M059J (cell line): Measurements from ENCODE around the gene MINDY1. TPM values are rescaled to one million over a fixed set of nuclear protein-coding genes. Genes with fewer than 3 reads are reported as not detected.

ENCODE experiments used
- DNase-seq: peaks from one replicate; pipeline ENCODE4 v3.0.0-alpha.2; 2012; ENCODE audit warnings: low read depth
- total RNA-seq: library from RNA; depleted of rRNA; stranded (reverse); fragments of >200 nt; shearing (Covaris generic); gene quantifications from 2 replicates; pipeline ENCODE4 v1.2.3, GENCODE V29; 2014; rRNA removed

The MINDY1 gene
- 7.0 and 8.9 TPM in 2 replicates for total RNA-seq

DNA sequence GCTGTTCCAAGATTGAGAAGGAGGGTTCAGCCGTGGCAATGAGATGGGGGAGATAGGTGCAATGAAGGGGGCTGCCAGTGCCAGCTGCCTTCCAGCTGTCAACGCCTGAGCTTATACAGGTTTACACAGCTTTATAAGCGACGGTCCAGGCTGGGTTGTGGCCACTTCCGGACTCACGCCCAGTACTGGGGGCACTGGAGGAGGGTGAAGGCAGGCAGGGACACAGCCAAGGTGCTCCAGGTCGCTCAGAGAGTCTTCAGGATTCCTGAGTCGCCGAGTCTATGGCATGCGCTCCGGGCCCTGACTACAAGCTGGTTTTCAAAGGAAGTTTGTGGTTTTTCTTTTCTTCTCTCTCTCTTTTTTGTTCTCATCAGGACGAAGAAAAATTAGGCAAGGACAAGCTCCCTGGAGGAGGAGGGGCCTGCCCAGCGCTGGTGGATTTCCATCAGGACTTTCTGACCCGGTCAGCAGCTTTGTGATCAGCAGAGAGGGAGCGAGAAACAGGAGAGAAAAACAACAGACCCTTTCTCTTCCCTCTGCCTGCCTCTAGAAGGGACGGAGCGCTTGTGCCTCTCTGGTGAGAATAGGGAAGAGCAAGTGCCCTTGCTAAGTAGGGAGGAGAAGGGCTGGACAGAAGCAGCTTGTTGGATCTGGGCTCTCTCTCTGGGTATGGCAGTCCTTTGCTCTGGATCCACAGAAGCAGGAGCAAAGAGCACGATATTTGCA, at the start of gene MINDY1:
TSS of gene MINDY1 (minus strand) at position 576 of the 726 bp plus-strand sequence. CDS start 4,285 bp downstream, outside the sequence.
- peak; percentile 92 for DNase-seq

DNA sequence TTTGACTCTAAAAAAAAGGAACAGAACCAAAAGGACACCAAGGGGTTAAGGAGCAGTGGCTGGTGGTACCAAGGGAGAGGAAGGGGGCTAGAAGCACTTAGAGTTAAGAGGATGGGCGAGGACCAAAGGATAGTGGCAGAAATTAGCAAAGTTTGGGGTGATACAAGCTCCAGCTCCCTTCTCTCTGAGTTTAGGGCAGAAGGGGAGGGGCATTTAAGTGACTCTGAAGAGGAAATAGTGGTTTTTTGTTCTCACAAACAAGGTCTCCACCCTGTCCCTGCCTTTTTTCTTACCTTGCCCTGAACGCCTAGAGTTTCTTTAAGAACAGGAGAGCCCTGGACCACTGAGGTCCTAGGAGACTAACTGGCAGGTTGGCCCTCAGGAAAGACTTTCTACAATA, 49.4 kb upstream of the MINDY1 start:
- DNase-seq = no peak

DNA sequence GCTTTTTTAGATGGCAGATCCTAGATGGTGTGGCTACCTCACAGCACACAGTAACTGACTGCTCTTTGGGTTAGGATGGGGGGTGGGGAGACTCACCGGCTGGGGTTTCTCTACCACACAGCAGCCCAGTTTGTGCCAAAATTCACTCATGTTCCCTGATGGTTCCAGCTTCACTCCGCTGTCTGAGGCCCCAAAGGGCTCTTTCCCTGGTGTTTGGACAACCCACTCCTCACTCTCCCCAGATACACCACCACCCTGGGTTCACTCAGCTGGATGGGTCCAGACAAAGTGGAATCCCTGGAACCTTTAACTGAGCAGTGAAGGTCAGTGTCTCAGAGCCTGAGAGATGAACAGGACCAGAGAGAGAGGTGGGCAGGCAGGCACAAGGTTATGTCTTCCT, 48.9 kb upstream of the MINDY1 start:
- DNase-seq = no peak

- no peak for DNase-seq
These were observed 48.4 kb upstream of the MINDY1 start for GRCh38 chr1:151054971-151055547.

DNA sequence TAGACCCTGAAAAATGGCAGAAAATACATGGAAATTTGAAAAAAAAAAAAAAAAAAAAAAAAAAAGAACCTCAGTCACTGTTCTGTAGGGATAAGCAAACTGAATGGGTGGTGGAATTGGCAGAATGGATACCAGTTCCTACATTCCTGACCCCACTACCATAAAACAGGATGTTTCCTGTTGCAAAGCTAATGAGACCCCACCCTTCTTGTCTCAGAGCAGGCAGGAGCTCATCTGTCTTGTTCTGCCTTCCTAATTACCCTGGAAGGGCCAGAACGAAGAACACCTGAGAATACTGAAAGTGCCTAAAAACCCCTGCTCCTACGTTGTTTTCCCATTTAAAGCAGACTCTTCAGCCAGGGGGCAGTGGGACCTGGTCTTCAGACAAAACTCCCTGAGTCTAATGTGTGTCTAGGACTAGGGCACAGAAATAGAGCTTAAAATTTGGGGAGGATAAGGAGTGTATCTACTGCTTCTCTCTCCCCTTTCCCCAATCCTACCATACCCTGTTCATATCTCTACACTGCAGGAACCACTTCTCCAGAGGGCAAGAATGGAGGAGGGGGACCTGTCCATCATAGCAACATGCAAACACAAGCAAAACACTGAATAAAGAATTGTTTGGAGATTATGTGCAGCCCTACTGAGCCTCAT, 44.8 kb upstream of the MINDY1 start:
- DNase-seq = no peak

DNA sequence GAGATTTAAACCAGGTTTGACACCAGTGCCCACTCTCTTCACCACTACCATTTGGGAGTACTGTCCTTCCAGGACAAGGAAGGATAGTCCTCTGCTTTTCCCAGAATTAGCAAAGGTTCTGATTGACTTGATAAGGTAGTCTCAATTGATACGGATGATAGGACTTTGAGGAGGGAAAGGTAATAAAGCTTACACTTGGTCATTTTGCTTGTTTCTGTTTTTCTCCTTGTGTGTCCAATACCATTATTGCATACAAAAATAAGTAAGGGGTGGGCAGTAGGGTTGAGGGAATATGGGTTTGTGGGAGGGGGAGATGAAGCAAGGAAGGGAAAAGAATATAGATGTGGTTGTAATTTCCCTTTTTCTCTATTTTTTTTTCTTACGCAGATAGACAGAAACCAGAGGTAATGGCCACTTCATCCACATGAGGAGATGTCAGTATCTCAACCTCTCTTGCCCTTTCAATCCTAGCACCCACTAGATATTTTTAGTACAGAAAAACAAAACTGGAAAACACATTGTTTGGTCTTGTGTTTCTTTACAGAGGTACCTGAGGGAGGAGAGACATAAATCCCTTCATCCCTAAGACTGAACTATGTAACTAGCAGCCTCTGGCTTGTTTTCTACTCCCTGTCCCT, 43.5 kb upstream of the MINDY1 start:
- no peak for DNase-seq

DNA sequence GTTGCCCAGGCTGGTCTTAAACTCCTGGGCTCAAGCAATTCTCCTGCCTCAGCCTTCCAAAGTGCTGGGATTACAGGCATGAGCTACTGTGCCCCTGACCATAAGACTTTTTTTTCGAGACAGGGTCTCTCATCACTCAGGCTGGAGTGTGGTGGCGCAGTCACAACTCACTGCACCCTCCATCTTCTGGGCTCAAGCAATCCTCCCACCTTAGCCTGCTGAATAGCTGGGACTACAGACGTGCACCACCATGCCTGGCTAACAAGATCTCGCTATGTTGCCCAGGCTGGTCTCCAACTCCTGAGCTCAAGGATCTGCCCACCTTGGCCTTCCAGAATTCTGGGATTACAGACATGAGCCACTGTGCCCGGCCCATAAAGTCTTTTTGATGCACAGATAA, 42.8 kb upstream of the MINDY1 start:
- DNase-seq = no peak

- DNase-seq = no peak
These were observed 41.9 kb upstream of the MINDY1 start for GRCh38 chr1:151048645-151049032.

GRCh38 chr1:151047925-151048644, 41.4 kb upstream of the MINDY1 start:
- peak; percentile 78 for DNase-seq

GRCh38 chr1:151047591-151047924, 40.9 kb upstream of the MINDY1 start, which contains the start of gene C1orf56:
Gene C1orf56, plus strand, starts transcription at chr1:151047751. Its CDS starts 97 bp downstream, at chr1:151047848.
- DNase-seq = peak; percentile 78

DNA sequence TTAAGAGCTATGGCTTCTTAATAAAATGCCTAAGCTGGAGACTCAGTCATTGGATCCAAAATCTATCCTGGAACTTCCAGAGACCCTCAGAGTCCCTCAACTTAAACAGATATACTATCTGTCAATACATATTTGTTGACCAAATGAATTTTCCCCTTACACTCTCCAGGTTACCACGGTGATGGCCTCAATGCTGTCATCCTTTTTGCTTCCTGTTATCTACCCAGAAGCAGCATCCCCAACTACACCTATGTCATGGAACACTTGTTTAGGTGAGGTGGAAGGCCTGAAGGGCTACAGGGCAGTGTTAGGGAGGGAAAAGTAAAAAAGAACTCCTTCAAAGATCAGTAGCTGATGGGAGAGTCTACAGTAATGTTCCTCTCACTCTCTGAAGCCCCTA, 36.5 kb upstream of the MINDY1 start:
- DNase-seq = no peak

- no peak for DNase-seq
These were observed 32.8 kb upstream of the MINDY1 start for GRCh38 chr1:151039521-151039920.

DNA sequence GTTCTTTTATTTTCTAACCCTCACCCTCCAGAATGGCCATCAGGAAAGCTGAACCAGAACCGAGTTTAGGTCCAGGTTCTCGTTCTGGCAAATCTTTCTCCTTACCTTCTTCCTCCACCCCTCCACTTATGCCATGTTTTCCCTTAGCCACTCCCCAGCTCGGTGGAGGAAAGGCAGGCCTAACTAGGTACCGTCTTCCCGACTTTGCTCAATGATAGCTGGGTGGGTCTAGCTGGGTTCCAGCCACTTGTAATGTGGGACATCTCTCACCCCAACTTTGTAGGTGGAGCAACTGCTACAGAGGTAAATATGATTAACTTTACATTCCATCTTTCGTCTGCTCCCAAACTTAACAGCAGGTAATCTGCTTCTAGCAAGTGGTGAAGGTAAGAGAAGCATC, 30.3 kb upstream of the MINDY1 start:
- no peak for DNase-seq

DNA sequence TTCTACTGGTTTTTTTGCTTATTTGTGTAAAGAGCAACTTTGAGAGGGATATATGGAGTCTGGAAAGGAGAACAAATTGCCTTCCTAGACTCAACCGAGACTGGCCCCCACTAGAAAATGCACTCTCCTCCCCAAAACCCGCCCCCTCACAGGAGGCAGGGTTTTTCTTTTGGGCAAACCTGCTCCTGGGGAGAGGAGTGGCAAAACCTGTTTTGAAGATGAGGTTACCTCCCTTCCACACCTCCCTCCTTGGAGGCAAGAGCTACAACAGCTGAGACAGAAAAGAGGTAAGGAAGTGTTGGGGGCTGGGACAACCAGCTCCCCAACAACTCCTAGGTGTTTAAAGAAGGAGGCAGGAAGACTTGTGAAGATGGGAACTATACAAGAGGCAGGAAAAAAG, 29.7 kb upstream of the MINDY1 start, which contains the start of gene BNIPL:
TSS of gene BNIPL (plus strand) at position 231 of the 400 bp plus-strand sequence. CDS start at position 371, 140 bp downstream.
- no peak for DNase-seq

GRCh38 chr1:151035167-151035566, 28.5 kb upstream of the MINDY1 start:
- DNase-seq = no peak

DNA sequence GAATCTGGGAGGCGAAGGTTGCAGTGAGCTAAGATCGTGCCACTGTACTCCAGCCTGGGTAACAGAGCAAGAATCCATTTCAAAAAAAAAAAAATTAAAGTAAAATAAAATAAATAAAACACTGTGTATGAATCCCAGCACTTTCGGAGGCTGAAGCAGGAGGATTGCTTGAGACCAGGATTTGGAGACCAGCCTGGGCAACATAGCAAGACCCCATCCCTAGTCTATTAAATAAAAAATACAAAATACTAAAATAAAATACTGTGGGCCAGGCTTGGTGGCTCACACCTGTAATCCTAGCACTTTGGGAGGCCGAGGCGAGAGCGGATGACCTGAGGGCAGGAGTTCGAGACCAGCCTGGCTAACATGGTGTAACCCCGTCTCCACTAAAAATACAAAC, 25.5 kb upstream of the MINDY1 start:
- no peak for DNase-seq

GRCh38 chr1:151026460-151026859, 19.8 kb upstream of the MINDY1 start:
- no peak for DNase-seq

- DNase-seq = peak; percentile 60
These were observed 17.9 kb upstream of the MINDY1 start for GRCh38 chr1:151024540-151025146.

GRCh38 chr1:151013518-151013917, 6.8 kb upstream of the MINDY1 start:
- DNase-seq = no peak

DNA sequence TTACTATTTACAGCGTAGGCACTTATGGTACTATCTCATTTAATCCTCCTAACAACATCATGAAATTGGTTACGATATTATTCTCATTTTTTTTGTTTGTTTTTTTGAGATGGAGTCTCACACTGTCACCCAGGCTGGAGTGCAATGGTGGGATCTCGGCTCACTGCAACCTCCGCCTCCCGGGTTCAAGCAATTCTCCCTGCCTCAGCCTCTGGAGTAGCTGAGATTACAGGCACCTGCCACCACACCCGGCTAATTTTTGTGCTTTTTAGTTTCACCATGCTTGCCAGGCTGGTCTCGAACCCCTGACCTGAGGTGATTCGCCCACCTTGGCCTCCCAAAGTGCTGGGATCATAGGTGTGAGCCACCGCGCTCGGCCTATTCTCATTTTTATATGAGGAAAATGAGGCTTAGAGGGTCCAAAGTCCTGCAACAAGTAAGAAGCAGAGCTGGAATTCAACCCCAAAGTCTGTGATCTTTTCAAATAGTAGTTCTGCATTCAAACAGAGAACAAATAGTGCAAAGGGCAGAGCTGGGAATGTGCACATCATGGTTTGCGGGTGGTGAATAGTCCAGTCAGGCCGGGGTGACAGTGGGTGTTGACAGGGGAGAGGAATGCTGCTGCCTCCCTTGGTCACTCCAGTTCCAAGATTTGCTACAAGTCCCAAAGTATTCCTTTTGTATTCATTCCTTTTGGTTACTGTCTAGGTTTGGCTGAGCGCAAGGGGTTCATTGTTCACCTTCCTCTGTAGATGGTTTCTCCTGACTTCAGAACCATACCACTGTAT, 6.2 kb upstream of the MINDY1 start:
- DNase-seq = no peak
